Measurements from ENCODE around the gene CWC25.
A peak's percentile ranks its signal among the peaks of the same experiment; 100 is the strongest.
"Not testable (repeated sequence)": the region's sequence is repeated elsewhere in the genome, so short reads cannot be mapped to it uniquely, and the experiment has no call there.

The CWC25 gene

GRCh38 chr17:38824899-38825761 is at the start of gene CWC25:
Gene CWC25, minus strand, starts transcription at chr17:38825321. Its CDS starts 138 bp downstream, at chr17:38825183.
- peak; percentile 82 for DNase-seq

- no peak for DNase-seq
Observed at GRCh38 chr17:38873640-38874380, 48.7 kb upstream of the CWC25 start.

- DNase-seq = no peak
Observed at GRCh38 chr17:38872671-38873385, 47.7 kb upstream of the CWC25 start.

- DNase-seq = no peak
Observed at GRCh38 chr17:38872027-38872511, 46.9 kb upstream of the CWC25 start.

GRCh38 chr17:38871247-38872015 is 46.3 kb upstream of the CWC25 start:
- DNase-seq = peak; percentile 30

- DNase-seq = no peak
Observed at GRCh38 chr17:38870259-38871165, 45.4 kb upstream of the CWC25 start.

GRCh38 chr17:38869526-38870258 is 44.6 kb upstream of the CWC25 start, which contains the start of gene LASP1:
Gene LASP1, plus strand, starts transcription at chr17:38870058. Its CDS starts 132 bp downstream, at chr17:38870190.
- DNase-seq = peak; percentile 73

GRCh38 chr17:38868817-38869525 is 43.9 kb upstream of the CWC25 start:
- DNase-seq = peak; percentile 76

GRCh38 chr17:38867968-38868816 is 43.1 kb upstream of the CWC25 start:
- peak; percentile 65 for DNase-seq

- DNase-seq = peak; percentile 65
Observed at GRCh38 chr17:38867179-38867967, 42.3 kb upstream of the CWC25 start.

- no peak for DNase-seq
Observed at GRCh38 chr17:38864636-38865398, 39.7 kb upstream of the CWC25 start.

- DNase-seq = no peak
Observed at GRCh38 chr17:38861399-38861843, 36.3 kb upstream of the CWC25 start.

- no peak for DNase-seq
Observed at GRCh38 chr17:38857271-38857670, 32.1 kb upstream of the CWC25 start.

- not testable (repeated sequence) for DNase-seq
Observed at GRCh38 chr17:38855101-38855714, 30.1 kb upstream of the CWC25 start.

- peak; percentile 97 for DNase-seq
Observed at GRCh38 chr17:38853292-38854219, 28.4 kb upstream of the CWC25 start, which contains the start of gene RPL23. Gene RPL23, minus strand, starts transcription at chr17:38853721. Its CDS starts 11 bp downstream, at chr17:38853710.
